Lower lobe of right lung (tissue), 2 donors: ENCODE data around the gene TUT1. TPM values are rescaled to one million over a fixed set of nuclear protein-coding genes. Genes with fewer than 3 reads are reported as not detected.
A peak's percentile ranks its signal among the peaks of the same experiment; 100 is the strongest.

Experiments used
- ATAC-seq, 2 donors: fragments of 200-7000 bp; cut with Tn5 transposase; one replicate each; pipeline ENCODE4 v1.9.1; 2020 to 2022; ENCODE audit warnings: mild to moderate bottlenecking in 2 of 2, moderate library complexity in 2 of 2
- DNase-seq: peaks from one replicate; pipeline ENCODE4 v3.0.0-alpha.2; 2020
- H3K27ac ChIP-seq: fragments of 200-600 bp; one replicate; pipeline ENCODE4 v1.8.0; 2022
- H3K27me3 ChIP-seq: fragments of 200-600 bp; one replicate; pipeline ENCODE4 v1.8.0; 2022; ENCODE audit warnings: low read depth
- H3K36me3 ChIP-seq: fragments of 200-600 bp; one replicate; pipeline ENCODE4 v1.8.0; 2022; ENCODE audit warnings: mild to moderate bottlenecking
- H3K4me1 ChIP-seq: fragments of 200-600 bp; one replicate; pipeline ENCODE4 v1.8.0; 2022
- H3K4me3 ChIP-seq: fragments of 200-600 bp; one replicate; pipeline ENCODE4 v1.8.0; 2022; ENCODE audit warnings: mild to moderate bottlenecking
- H3K9me3 ChIP-seq: fragments of 200-600 bp; one replicate; pipeline ENCODE4 v1.8.0; 2022
- intact Hi-C: fragments of 100-400 bp; cut with DNase I; formaldehyde crosslinking; loops from one replicate; pipeline ENCODE4 v1.11.0; 2022
- total RNA-seq: library from RNA; stranded (reverse); fragmentation: NEBNext Ultra II Directional; extraction: Animal tissue kit (Norgen Biotek cat#: 25700); gene quantifications from one replicate; pipeline ENCODE4 v1.2.1, GENCODE V29; 2021
- TF ChIP-seq, protein P1 (sequence below): fragments of 200-600 bp; IDR thresholded peaks from one replicate; pipeline ENCODE4 v1.8.0; 2022; ENCODE audit warnings: antibody characterized with exemption, mild to moderate bottlenecking
- donor health status: DM: no; HTN: yes; CAD: no; lungs with severe emphysema.

Gene TUT1
- total RNA-seq, 1 donor from 2014 or later, result 15.8 TPM

DNA sequence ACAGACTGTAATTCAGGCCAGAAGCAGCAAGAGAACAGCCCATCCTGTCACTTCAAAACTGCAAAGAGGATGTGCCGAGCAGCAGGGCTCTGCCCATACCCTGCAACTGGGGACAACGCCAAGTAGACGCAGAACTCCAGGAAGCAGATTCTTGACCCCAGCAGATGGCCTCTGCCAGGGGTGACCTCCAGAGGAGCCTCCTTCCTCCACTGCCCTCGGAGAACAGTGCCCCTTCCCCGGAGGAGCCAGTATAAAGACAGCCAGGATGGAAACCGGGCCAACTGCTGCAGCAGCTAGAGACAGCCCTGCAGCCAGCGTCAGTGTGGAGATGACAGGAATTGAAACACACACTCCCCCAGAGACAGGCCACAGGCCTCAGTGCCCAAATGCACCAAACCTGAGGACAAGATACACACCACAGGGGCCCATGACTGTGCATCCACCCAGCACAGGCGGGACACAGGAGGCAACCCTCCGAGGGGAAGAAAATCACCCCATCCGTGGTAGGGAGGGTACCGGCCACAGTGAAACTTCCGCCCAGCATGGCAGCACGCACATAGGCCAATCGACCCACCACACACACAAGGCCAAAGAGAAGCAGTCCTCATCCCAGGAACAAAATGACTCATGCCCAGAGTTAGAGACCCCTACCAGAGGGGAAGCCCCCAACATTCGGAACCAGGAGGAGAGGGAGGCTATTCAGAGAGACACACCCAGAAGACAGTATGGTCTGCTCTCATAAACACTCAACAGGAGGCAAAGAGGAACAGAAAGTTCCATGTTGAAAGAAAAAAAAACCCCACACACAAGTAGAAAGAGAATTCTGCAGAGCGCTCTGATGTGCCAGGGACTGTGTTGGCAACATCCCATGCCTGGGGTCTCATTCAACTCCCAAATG lies 50.3 kb downstream of the TUT1 start:
- Histone ChIP-seq H3K36me3 (peaks cover 26% of the 10 kb centered on the region), H3K9me3 (no peaks in the 10 kb centered on the region), H3K27ac (peak overlapping the region; percentile 97), H3K4me1 (peaks cover 85% of the 10 kb centered on the region), H3K27me3 (no peaks in the 10 kb centered on the region), H3K4me3 (peak overlapping the region; percentile 98)
- no peak for DNase-seq
- TF ChIP-seq, protein P1, sequence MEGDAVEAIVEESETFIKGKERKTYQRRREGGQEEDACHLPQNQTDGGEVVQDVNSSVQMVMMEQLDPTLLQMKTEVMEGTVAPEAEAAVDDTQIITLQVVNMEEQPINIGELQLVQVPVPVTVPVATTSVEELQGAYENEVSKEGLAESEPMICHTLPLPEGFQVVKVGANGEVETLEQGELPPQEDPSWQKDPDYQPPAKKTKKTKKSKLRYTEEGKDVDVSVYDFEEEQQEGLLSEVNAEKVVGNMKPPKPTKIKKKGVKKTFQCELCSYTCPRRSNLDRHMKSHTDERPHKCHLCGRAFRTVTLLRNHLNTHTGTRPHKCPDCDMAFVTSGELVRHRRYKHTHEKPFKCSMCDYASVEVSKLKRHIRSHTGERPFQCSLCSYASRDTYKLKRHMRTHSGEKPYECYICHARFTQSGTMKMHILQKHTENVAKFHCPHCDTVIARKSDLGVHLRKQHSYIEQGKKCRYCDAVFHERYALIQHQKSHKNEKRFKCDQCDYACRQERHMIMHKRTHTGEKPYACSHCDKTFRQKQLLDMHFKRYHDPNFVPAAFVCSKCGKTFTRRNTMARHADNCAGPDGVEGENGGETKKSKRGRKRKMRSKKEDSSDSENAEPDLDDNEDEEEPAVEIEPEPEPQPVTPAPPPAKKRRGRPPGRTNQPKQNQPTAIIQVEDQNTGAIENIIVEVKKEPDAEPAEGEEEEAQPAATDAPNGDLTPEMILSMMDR, result no peak
- intact Hi-C loops, result no loop called here
- ATAC-seq, result no peak

DNA sequence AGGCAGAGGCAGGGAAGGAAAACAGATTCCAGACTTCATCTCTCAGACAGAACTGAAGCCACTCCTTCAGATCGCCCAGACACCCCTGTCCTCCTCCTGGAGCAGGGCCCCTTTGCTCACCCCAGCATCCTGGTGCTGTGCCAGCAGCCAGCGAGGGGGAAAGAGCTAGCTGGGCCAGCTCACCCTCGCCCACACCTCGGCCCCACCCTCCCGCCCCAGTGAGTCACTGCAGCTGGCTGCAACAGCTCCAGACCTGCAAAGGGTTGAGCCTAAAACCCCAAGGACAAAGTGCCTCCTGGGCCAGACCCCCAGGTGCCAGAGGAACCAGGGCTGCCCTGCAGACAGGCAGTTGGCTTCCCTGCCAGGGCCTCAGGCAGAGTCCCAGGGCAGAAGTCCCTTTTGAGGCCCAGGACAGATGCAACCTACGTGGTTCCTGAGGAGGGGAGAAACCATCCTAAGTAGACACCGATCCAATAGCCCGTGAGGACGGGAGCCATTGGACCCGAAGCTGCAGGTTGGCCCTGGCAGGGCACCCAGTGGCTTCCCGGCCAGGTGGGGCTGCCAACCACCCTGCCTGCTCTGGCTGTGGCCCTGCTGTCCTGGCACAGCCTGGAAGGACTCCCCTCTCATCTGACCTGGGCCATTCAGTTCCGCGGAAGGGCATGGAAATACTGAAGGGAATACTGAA lies 51.9 kb downstream of the TUT1 start:
- H3K9me3 ChIP-seq, result no peaks in the 10 kb centered on the region
- intact Hi-C loops, result no loop called here
- H3K27me3 ChIP-seq, result no peaks in the 10 kb centered on the region
- H3K4me3 ChIP-seq, result peak overlapping the region; percentile 29
- H3K4me1 ChIP-seq, result peaks cover 89% of the 10 kb centered on the region
- peak; percentile 7 to 37 for ATAC-seq
- H3K27ac ChIP-seq, result peak overlapping the region; percentile 97
- TF ChIP-seq, protein P1, result no peak
- no peak for DNase-seq
- peaks cover 43% of the 10 kb centered on the region for H3K36me3 ChIP-seq

DNA sequence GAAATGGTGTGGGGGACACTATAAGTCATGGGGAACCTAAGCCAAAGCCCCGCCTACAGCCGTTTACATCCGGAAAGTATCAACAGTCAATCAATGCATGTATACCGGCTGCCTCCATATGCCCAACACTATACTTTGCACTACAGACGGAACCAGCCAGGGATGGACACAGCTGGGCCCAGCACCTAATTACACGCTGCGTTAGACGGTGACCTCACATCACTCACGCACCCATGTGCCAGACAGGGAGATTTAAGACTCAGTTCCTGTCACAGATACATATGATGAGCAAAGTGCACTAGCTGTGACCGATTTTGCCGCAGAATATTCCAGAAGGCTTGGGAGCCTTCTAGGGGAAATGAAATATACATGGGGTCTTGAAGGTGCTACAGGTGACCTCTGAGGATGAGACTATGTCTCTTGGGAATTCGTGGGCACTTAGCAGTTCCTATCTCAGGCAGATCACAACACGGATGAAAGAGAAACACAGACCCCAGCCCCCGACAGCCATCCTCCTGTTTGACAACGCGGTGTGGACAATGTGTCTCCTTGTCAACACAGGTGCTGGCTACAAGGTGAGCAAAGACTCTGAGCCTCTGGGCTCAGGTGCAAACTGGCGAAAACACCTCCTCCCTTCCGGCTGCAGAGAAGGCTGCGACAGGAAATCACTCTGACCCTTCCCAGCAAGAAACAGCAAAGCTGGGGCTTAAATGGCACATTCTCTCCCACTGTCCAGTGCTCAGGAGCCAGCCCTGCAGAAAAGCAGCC lies 52.7 kb downstream of the TUT1 start:
- Histone ChIP-seq H3K9me3 (no peaks in the 10 kb centered on the region), H3K27me3 (no peaks in the 10 kb centered on the region), H3K4me3 (peak overlapping the region; percentile 29), H3K36me3 (peaks cover 50% of the 10 kb centered on the region), H3K27ac (peak overlapping the region; percentile 97), H3K4me1 (peaks cover 82% of the 10 kb centered on the region)
- ATAC-seq (no peak), DNase-seq (no peak)
- intact Hi-C loops, result no loop called here
- TF ChIP-seq, protein P1, result no peak

DNA sequence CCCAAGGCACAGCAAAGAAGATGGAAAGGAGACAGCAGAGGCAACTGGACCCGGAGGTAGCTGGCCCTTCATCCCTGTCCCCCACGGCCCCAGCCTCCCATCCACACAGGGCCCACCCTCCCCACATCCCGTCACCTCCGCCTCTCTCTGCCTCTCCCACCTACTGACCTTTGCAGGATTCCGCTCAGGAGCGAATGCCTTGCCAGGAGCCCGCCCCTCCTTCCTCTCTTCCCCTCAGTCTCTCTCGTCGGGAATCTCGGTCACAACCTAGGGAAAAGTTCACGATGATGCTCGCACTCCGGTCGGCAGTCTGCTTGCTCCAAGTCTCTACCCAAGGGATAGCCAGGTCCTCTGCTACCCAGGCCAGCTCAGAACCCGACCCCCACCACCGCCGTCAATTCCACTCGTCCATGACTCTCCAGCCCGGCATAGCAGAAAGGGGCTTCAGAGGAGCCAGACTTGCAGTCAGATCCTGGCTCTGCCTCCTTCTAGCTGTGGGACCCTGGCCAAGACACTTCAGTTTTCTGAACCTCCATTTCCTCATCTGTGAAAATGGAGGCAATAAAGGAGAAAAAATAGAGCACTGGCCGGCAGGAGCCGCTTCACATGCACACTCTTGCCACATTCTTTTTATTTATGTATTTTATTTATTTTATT lies 54.9 kb downstream of the TUT1 start:
- intact Hi-C loops, result no loop called here
- Histone ChIP-seq H3K27me3 (no peaks in the 10 kb centered on the region), H3K36me3 (peaks cover 68% of the 10 kb centered on the region), H3K9me3 (no peaks in the 10 kb centered on the region), H3K4me1 (peaks cover 60% of the 10 kb centered on the region), H3K27ac (no peak overlapping the region), H3K4me3 (no peak overlapping the region)
- ATAC-seq (no peak), DNase-seq (no peak)
- TF ChIP-seq, protein P1, result no peak

DNA sequence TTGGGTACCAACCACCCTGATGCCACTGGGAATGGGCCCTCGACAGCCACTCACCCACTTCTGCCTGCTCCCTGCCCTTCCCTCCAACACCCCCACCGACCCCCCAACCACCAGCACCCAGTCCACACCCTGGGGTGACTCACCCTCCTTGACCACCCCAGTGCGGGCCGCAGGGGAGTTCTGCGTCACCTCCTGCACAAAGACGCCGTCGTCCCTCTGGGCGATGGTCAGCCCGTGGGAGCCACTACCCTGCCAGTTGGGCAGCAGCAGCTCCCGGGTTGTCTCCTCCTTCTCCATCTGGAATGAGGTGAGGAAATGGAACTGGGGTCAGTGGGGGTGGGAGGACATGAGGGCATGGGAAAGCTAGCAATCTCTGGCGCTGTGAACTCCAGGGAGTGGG lies 55.5 kb downstream of the TUT1 start:
- H3K9me3 ChIP-seq, result no peaks in the 10 kb centered on the region
- peaks cover 75% of the 10 kb centered on the region for H3K36me3 ChIP-seq
- H3K27ac ChIP-seq, result no peak overlapping the region
- peaks cover 54% of the 10 kb centered on the region for H3K4me1 ChIP-seq
- no peak overlapping the region for H3K4me3 ChIP-seq
- DNase-seq (no peak), ATAC-seq (no peak)
- H3K27me3 ChIP-seq, result no peaks in the 10 kb centered on the region
- TF ChIP-seq, protein P1, result no peak
- intact Hi-C loops, result no loop called here
